Keratinocyte (primary cell): ENCODE data around the gene PDZRN3.

Source experiments
- CTCF ChIP-seq, 3 experiments: IDR thresholded peaks in 1 of 3; conservative IDR thresholded peaks in 1 of 3; optimal IDR thresholded peaks in 1 of 3; 2 replicates in 2 of 3; 3 replicates in 1 of 3; pipeline versions ENCODE3 to v1.5.1; 2011; ENCODE audit warnings: low read length in 3 of 3, mild to moderate bottlenecking in 3 of 3, moderate library complexity in 2 of 3, control low read depth in 1 of 3, inconsistent platforms in 1 of 3; ENCODE audit not compliant: insufficient read depth in 2 of 3; ENCODE audit errors: extremely low read depth in 1 of 3
- EZH2 ChIP-seq: IDR thresholded peaks from one replicate; pipeline ENCODE4 v1.6.1; 2012; ENCODE audit warnings: inconsistent platforms, mild to moderate bottlenecking, low read length, moderate library complexity

GRCh38 chr3:73653351-73653750 is 28.6 kb upstream of the PDZRN3 start:
- TF ChIP-seq CTCF (optimal IDR thresholded peaks at IDR 0.05 in 1 of 3, IDR thresholded peaks at IDR 0.05 in 1 of 3, conservative IDR thresholded peaks at IDR 0.05 in 1 of 3; ENCODE audit: extremely low read depth in 1 of 3, insufficient read depth in 2 of 3, low read length in 3 of 3) (no peak), EZH2 (no peak)
